GM20431 (cell line): ENCODE data around the gene KIF26B.
"Not testable (repeated sequence)": the region's sequence is repeated elsewhere in the genome, so short reads cannot be mapped to it uniquely, and the experiment has no call there.

ENCODE experiments used
- in situ Hi-C: fragments of 300-500 bp; cut with MseI, MboI; formaldehyde crosslinking; loops from one replicate; pipeline ENCODE4 v1.15.0; 2020; ENCODE audit warnings: low sequenced_read_pairs; ENCODE audit not compliant: unreplicated experiment

The KIF26B gene

DNA sequence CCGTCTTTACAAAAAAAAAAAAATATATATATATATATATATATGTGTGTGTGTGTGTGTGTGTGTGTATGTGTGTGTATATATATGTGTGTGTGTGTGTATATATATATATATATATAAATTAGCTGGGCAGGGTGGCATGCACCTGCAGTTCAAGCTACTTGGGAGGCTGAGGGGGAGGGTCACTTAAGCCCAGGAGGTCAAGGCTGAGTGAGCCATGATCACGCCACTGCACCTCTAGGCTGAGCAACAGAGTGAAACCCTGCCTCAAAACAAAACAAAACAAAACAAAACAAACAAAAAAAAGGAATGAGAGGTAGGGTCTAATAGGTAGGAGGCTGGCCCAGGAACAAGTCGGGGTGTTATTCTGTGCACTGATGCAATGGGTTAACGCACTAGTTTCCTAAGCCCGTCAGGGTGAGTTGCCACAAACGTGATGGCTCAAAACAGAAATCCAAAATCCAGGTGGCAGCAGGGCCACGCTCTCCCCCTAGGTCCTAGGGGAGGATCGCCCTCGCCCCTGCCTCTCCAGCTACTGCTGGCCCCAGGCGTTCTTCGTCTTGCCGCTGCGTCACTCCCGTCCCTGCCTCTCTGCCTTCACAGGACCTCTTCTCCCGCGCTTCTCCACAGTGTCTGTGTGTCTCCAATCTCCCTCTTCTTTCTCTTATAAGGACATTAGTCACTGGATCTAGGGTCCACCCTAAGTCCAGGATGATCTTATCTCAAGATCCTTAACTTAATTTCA, 24.3 kb upstream of the KIF26B start:
- in situ Hi-C loops: not testable (repeated sequence)

DNA sequence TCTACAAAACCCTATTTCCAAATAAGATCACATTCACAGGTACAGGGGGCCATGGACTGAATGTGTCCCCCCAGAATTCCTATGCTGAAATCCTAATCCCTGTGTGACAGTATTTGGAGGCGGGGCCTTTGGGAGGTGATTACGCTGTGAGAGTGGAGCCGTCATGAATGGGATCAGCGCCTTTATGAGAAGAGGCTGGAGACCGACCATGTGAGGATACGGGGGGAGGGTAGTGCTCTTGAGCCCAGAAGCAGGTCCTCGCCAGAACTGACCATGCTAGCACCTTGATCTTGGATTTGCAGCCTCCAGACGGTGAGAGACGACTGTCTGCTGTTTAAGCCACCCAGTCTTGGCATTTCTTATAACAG, 23.8 kb upstream of the KIF26B start:
- in situ Hi-C loops: no loop called here

- in situ Hi-C loops: no loop called here
These were observed 22.0 kb upstream of the KIF26B start for GRCh38 chr1:245132771-245133170.

GRCh38 chr1:245133995-245134715, 20.6 kb upstream of the KIF26B start:
- in situ Hi-C loops: no loop called here

- in situ Hi-C loops: no loop called here
These were observed 12.5 kb upstream of the KIF26B start for GRCh38 chr1:245142171-245142798.

DNA sequence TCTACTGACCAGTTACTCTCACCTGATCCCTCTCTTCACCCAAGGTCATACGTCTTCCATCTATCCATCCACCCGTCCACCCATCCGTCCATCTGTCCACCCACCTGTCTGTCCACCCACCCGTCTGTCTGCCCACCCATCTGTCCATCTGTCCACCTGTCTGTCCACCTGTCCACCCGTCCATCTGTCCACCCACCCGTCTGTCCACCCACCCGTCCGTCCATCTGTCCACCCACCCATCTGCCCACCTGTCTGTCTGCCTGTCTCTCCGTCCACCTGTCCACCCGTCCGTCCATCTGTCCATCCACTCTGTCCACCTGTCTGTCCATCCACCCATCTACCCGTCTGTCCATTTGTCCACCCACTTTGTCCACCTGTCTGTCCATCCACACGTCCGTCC, 11.8 kb upstream of the KIF26B start:
- in situ Hi-C loops: no loop called here

- in situ Hi-C loops: no loop called here
These were observed 10.9 kb upstream of the KIF26B start for GRCh38 chr1:245143849-245144248.

DNA sequence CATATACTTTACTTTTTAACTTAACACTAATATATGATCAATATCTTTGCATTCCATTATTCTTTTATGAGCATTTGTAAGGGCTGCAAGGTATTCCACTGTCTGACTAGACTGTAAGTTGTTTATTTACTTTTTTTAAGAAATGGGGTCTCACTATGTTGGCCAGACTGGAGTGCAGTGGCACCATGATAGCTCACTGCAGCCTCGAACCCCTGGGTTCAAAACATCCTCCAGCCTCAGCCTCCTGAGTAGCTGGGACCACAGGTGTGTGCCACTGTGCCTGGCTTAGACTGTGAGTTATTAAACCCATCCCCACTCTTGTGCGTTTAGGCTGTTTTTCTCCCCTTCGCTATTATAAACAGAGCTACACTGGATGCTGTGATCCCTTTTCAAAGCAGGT, 6.7 kb upstream of the KIF26B start:
- in situ Hi-C loops: no loop called here

DNA sequence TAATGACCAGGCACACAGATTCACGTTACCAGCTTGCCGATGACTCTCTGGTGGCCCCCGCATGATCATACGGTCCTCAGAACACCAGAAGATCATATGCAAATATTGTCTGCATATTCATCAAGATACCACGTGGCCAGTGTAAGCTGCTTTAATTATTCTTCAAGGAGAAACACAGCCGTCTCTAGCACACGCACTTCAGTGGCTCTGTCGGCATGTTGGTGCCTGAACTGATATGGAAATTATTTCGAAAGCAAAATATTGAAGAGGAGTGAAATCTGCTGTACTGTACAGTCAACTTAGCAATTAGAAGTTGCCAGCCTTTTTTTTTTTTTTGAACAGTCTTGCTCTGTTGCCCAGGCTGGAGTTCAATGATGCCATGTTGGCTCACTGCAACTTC, 5.9 kb upstream of the KIF26B start:
- in situ Hi-C loops: no loop called here

DNA sequence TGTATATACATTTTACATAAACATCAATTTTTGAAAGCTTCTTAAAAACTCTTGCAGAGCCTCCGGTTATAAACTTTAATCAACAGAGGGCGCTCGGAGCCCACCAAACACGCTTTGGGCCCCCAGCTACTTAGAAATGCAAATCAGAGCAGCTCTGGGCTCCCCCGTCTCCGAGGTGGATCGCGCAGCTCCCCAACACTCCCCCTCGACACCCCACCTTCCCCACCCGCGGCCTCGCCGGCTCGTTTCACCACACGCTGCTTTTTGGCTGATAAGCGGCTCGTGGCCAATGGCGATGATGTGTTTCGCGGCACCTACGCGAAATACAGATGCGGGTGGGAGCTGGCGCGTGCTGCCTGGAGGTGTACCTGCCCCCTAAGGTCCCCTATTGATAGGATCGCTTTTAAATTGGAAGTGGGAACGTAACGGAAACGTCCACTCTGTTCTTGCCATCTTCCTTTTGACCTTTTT, 1.7 kb upstream of the KIF26B start:
- in situ Hi-C loops: loop anchor here (10.0 kb wide), 1 partner anchor 852 kb away; no protein-coding TSS in a partner anchor

- in situ Hi-C loops: loop anchor here (10.0 kb wide), 1 partner anchor 851 kb away; no protein-coding TSS in a partner anchor
These were observed 995 bp upstream of the KIF26B start for GRCh38 chr1:245153552-245154428.

DNA sequence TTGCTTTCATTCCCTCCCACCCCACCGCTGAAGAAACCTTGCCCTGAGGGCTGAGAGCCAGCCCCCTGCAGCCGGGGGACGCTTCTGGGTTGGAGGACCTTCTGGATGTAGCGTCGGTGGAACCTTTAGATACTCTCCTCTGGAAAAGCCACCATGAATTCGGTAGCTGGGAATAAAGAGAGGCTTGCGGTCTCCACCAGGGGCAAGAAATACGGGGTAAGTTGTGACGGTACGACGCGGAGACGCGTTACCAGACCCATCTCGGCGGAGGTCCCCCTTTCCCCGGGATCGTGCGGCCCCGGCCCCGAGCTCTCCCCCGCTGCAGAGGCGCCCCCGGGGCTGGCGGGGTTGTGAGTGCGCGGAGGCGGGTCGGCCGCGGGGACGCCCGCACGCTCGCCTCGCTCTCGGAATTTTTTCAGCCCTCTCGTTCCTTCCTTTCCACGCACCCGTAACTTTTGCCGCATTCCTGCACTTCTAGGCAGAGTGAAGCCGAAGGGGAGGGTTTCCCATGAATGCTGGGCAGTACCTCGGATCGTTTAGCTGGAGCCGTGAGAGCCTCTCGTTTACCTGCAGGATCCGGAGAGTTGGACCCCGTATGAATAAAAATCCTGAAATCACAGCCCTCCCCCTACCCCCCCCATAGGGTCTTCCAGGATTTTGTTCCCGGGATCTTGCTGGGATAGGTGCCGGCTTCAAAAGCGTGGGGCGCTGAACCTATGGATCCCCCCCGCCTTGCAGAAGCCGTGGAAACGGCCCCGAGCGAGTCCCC, 671 bp downstream of the KIF26B start:
- in situ Hi-C loops: loop anchor here (10.0 kb wide), 1 partner anchor 849 kb away; no protein-coding TSS in a partner anchor

- in situ Hi-C loops: loop anchor here (10.0 kb wide), 1 partner anchor 849 kb away; no protein-coding TSS in a partner anchor
These were observed 1.4 kb downstream of the KIF26B start for GRCh38 chr1:245156041-245156735.

GRCh38 chr1:245156736-245157505, 2.1 kb downstream of the KIF26B start:
- in situ Hi-C loops: loop anchor here (10.0 kb wide), 1 partner anchor 848 kb away; no protein-coding TSS in a partner anchor

DNA sequence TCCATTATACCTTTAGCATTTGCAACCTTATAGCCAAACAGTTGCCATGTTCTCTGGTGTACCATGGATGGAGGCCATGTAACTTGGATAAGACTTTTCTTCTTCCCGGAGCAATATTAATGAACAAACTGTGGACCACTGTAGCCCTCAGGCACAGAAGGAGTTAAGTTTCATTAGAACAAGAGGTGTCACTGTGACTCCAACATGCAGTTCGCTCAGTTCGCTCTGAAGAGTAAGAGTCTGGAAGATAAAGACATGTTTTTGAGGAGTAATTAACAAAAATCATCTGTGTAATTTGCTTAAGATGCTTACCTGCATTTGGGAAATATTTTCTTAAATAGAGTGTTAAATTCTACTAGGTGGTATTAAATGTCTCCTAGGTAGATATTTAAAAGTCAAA, 4.1 kb downstream of the KIF26B start:
- in situ Hi-C loops: loop anchor here (10.0 kb wide), 1 partner anchor 846 kb away; no protein-coding TSS in a partner anchor

DNA sequence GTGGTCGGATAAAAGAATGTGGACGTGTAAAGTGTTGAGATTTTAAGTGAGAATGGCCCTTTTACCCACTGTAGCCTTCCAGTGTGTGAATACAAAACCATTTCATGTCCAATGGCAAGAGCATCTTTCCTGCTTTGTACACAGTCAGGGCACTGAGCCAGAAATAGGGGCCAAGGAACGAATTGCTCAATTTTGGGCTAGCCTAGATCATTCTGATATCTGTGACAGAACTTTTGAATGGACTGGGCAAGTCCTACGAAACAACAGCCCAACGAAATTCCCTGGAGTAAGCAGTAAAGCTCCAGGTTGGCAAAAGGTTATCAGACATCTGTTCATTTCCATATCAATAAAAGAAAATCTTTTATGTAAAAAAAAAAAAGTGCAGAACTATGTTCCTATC, 5.5 kb downstream of the KIF26B start:
- in situ Hi-C loops: no loop called here

DNA sequence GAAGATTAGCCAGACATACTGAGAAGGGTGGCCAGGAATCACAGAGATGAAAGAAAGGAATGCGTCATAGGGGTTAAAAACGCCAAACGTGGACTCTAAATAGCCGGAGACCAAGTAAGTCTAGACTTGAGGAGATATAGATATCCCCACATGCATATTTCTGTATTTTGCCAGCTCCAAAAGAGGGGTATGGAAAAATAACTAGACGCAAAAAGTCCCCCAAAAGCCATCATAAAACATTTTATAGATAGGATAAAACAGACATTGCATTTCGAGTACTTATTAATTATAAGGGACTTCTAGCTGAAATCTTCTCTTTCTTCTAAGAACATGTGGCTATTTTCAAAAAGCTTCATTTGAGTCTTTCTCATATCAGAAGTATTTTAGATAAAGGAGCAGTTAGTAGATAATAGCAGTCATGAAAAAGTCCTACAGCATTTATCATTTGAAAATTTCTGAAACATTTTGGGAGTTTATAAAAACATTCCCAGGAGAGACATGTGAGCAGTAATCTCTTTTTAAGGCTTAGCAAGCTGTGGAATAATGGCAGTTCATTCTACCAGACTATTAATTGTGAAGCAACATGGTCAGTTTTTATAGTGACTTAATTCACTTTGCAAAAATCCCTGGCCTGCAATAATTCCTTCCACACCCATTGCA, 6.1 kb downstream of the KIF26B start:
- in situ Hi-C loops: no loop called here
